Activated naive CD4-positive, alpha-beta T cell treated with anti-CD3 and anti-CD28 coated beads, Interleukin-2, amount 10 ng/mL, durations not matched to agents 7 days and 5 days (primary cell): ENCODE data around the gene IMPA2.
A peak's percentile ranks its signal among the peaks of the same experiment; 100 is the strongest.
"Not testable (repeated sequence)": the region's sequence is repeated elsewhere in the genome, so short reads cannot be mapped to it uniquely, and the experiment has no call there.

Experiments used
- CTCF ChIA-PET: fragments of 350-600 bp; sonication (Branson Sonifier 250); formaldehyde crosslinking; loops from one replicate; lab custom pipeline; 2021; ENCODE audit warnings: antibody characterized with exemption; lab: Charles Lee
- DNase-seq: peaks from one replicate; pipeline ENCODE4 v3.0.0-alpha.2; 2020
- H3K27ac Mint-ChIP-seq: one replicate; pipeline ENCODE4 v1.8.0; 2021; ENCODE audit warnings: mild to moderate bottlenecking, moderate library complexity, mixed read lengths
- H3K27me3 Mint-ChIP-seq: one replicate; pipeline ENCODE4 v1.8.0; 2021; ENCODE audit warnings: mild to moderate bottlenecking, mixed read lengths
- H3K36me3 Mint-ChIP-seq: one replicate; pipeline ENCODE4 v1.8.0; 2021; ENCODE audit warnings: mixed read lengths
- H3K4me1 Mint-ChIP-seq: one replicate; pipeline ENCODE4 v1.8.0; 2021; ENCODE audit warnings: mixed read lengths
- H3K4me3 Mint-ChIP-seq: one replicate; pipeline ENCODE4 v1.8.0; 2021; ENCODE audit warnings: mild to moderate bottlenecking, moderate library complexity, mixed read lengths
- H3K9me3 Mint-ChIP-seq: one replicate; pipeline ENCODE4 v1.8.0; 2021; ENCODE audit warnings: mixed read lengths

IMPA2 gene

DNA sequence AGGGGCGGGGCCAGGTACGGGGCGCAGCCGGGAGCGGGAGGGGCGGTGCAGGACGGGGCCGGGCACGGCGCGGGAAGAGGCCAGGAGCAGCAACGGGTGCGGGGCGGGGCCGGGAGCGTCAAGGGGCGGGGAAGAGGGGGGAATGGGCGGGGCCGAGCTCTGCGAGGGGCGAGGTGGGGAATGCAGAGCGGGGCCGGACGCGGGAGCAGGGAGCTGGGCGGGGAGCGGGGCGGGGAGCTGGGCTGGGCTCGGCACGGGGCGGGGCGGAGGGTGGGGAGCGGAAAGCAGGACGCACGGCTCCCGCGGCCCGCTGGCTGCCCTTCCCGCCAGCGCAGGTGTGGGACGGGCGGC, at the start of gene IMPA2:
Gene IMPA2, plus strand, starts transcription at position 316 of the 351 bp plus-strand sequence. CDS start 163 bp downstream, outside the sequence.
- DNase-seq, result no peak
- peak within 1 kb of the TSS; percentile 83 for H3K27ac Mint-ChIP-seq
- peaks cover 25% of the 10 kb centered on the region for H3K4me1 Mint-ChIP-seq
- H3K9me3 Mint-ChIP-seq, result no peaks in the 10 kb centered on the region
- peaks cover 22% of the 10 kb centered on the region for H3K27me3 Mint-ChIP-seq
- no peaks in the 10 kb centered on the region for H3K36me3 Mint-ChIP-seq
- CTCF ChIA-PET, result interaction anchor here (0.8 to 1.6 kb wide), 4 partner anchors 14 to 131 kb away, joined by 3 to 14 read pairs (median 4); no protein-coding TSS in a partner anchor
- H3K4me3 Mint-ChIP-seq, result peak within 1 kb of the TSS; percentile 87

DNA sequence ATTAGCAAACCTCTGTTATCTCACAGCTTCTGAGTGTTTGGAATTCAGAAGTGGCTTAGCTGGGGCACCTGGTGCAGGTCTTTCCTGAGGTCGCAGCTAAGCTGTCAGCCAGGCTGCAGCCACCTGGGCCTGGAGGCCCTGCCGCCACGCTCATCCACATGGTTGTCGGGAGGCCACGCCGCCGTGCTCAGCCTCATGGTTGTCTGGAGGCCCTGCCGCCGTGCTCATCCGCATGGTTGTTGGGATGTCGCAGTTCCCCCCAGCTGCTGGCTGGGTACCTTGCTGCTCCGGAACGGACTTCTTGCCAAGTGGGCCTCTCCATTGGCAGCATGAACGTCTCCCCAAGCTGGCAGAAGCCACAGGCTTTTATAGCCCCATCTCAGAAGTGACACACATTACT, 48.9 kb upstream of the IMPA2 start:
- Mint-ChIP-seq H3K27ac (no peak overlapping the region), H3K9me3 (no peaks in the 10 kb centered on the region), H3K27me3 (peaks cover 15% of the 10 kb centered on the region), H3K4me1 (no peaks in the 10 kb centered on the region), H3K36me3 (no peaks in the 10 kb centered on the region), H3K4me3 (no peak overlapping the region)
- no peak for DNase-seq
- CTCF ChIA-PET, result interaction anchor here (1.1 kb wide), 1 partner anchor 63 kb away, joined by 4 read pairs; no protein-coding TSS in a partner anchor

DNA sequence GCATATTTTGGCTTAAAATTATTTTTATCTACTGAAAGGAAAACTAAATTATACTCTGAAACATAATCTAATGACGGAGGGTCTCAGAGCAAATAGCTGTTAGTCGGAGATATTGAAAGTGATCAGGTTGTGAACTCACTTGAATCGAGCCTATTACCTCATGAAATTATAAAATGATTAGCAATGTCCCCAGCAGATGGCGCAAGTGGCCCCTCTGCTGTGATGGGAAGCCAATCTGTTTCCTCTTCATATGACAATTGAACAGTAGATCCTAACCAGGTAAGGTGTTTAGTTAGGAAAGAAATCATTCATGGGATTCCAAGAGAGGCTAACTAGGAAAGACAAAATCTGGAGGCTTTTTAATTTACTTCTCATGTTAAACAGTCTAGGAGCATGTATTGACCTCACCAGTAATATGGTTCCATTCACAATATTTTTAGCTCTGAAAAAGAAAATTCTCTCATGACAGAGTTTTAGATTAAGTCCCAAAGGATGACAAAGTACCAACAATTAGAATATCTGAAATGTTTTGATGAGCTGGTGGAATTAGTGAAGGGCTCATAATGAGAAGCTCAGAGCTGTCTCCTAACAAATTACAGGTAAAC, 43.3 kb upstream of the IMPA2 start:
- no peak overlapping the region for H3K27ac Mint-ChIP-seq
- H3K36me3 Mint-ChIP-seq, result no peaks in the 10 kb centered on the region
- H3K9me3 Mint-ChIP-seq, result no peaks in the 10 kb centered on the region
- peaks cover 11% of the 10 kb centered on the region for H3K27me3 Mint-ChIP-seq
- peak; percentile 85 for DNase-seq
- no peak overlapping the region for H3K4me3 Mint-ChIP-seq
- no peaks in the 10 kb centered on the region for H3K4me1 Mint-ChIP-seq
- CTCF ChIA-PET, result interaction anchor here (0.6 to 8.4 kb wide), 23 partner anchors 8 to 300 kb away, joined by 3 to 272 read pairs (median 5); partner anchors contain the start of genes IMPA2 and MPPE1

DNA sequence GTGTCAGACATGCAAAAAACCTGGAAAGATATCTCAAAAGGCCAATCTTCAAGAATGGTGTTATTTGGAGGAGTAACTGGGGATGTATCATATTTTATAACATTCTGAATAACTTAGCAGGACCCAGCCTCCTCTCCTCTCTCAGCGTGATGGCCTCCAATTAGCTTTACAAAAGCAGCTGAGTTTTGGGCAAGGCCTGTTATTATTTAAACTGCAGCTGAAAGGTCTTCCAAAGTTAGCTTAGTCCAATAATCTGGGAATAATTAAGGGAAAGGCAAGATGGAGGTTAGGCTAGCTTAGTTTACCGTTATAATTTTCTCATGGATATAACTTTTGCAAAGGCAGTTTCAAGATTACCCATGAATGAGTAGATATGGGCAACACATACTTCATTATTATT, 40.4 kb upstream of the IMPA2 start:
- Mint-ChIP-seq H3K4me3 (no peak overlapping the region), H3K4me1 (peaks cover 8% of the 10 kb centered on the region)
- CTCF ChIA-PET, result interaction anchor here (0.6 to 8.4 kb wide), 4 partner anchors 41 to 99 kb away, joined by 3 to 272 read pairs (median 34); no protein-coding TSS in a partner anchor

DNA sequence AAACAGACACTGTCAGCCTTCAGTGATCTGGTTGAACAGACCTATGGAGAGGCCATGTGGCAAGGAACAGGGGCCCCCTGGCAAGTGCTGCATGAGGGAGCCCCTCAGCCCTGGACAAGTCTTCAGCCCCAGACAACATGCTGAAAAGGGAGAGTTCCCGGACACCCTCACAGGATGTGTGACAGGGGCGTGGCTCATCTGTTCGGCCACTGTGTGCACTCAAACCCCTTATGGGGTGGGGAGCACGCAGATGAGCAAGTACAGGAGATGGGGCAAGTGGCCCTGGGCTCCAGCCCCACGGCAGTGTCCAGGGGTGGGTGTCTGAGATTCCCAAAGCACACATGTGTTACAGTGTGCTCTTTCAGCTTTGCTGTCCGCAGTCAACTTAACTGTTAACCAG, 37.8 kb upstream of the IMPA2 start:
- Mint-ChIP-seq H3K4me3 (no peak overlapping the region), H3K36me3 (no peaks in the 10 kb centered on the region), H3K9me3 (no peaks in the 10 kb centered on the region), H3K27me3 (no peaks in the 10 kb centered on the region), H3K4me1 (peaks cover 21% of the 10 kb centered on the region), H3K27ac (no peak overlapping the region)
- no peak for DNase-seq
- CTCF ChIA-PET, result interaction anchor here (8.4 kb wide), 1 partner anchor 51 kb away, joined by 272 read pairs; no protein-coding TSS in a partner anchor

More for the DNA sequence above, 40.4 kb upstream of the IMPA2 start:
- no peak overlapping the region for H3K27ac Mint-ChIP-seq
- peaks cover 11% of the 10 kb centered on the region for H3K27me3 Mint-ChIP-seq
- no peak for DNase-seq
- H3K9me3 Mint-ChIP-seq, result no peaks in the 10 kb centered on the region
- no peaks in the 10 kb centered on the region for H3K36me3 Mint-ChIP-seq

DNA sequence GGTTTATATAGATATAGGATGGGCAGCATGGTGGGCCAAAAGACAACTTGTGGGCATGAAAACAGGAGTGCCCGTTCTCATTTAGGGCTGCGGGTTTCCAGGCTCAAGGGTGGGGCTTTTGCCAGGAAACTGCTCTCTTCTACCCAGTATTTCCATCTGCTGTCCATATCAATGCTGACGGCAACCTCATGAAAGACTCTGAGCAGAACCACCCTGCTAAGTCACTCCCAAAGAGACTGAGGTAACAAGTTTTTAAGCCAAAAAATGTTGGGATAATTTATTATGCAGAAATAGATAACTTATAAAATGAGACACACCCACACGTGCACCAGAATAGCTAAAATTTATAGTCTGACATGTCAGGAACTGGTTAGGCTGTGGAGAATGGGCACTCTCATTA, 37.1 kb upstream of the IMPA2 start:
- Mint-ChIP-seq H3K9me3 (no peaks in the 10 kb centered on the region), H3K36me3 (no peaks in the 10 kb centered on the region), H3K27ac (no peak overlapping the region), H3K27me3 (no peaks in the 10 kb centered on the region), H3K4me3 (no peak overlapping the region), H3K4me1 (peaks cover 21% of the 10 kb centered on the region)
- CTCF ChIA-PET, result interaction anchor here (1.2 to 1.8 kb wide), 2 partner anchors 49 to 51 kb away, joined by 3 to 9 read pairs; no protein-coding TSS in a partner anchor
- no peak for DNase-seq

DNA sequence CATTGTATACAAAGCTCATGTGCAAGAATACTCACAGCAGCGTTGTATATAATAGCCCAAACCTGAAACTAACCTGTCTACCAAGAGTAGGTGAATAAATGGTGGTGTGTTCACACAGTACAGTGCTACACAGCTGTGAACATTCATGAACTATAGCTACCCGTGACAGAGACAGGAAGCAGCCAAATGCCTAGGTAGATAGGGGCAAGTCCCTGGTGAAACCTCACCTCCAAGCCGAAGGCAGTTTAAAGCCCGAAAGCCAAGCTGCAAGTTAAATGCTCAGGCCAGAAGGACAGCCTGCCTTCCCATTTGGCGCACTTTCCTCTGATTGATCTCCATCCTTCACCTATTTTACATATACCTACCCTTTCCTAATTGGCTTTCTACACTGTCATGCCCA, 36.5 kb upstream of the IMPA2 start:
- H3K4me3 Mint-ChIP-seq, result no peak overlapping the region
- no peaks in the 10 kb centered on the region for H3K9me3 Mint-ChIP-seq
- H3K36me3 Mint-ChIP-seq, result no peaks in the 10 kb centered on the region
- H3K27ac Mint-ChIP-seq, result no peak overlapping the region
- no peak for DNase-seq
- CTCF ChIA-PET, result interaction anchor here (1.0 to 1.8 kb wide), 3 partner anchors 36 to 51 kb away, joined by 3 to 9 read pairs (median 3); partner anchors contain the start of gene IMPA2
- H3K4me1 Mint-ChIP-seq, result peaks cover 21% of the 10 kb centered on the region
- no peaks in the 10 kb centered on the region for H3K27me3 Mint-ChIP-seq

DNA sequence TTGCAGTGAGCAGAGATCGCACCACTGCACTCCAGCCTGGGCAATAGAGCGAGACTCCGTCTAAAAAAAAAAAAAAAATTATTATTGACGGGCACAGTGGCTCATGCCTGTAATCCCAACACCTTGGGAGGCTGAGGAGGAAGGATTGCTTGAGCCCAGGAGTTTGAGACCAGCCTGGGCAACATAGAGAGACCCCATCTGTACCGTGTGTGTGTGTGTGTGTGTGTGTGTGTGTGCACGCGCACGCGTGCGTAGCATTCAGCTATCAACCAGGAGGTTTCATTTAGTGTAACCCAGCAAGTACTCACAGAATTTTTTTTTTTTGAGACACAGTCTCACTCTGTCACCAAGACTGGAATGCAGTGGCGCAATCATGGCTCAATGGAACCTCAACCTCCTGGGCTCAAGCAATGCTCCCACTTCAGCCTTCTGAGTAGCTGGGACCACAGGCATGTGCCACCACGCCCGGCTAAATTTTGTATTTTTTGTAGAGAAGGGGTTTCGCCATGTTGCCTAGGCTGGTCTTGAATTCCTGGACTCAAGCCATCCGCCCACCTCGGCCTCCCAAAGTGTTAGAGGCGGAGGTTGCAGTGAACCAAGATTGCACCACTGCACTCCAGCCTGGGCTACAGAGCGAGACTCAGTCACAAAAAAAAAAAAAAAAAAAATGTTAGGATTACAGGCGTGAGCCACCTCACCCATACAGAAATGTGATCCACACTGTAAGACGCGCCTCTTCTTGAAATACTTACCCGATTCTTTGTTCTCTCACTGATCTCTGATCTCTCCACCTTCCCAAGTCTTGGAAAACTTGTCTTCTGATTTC, 35.3 kb upstream of the IMPA2 start:
- H3K9me3 Mint-ChIP-seq, H3K27ac Mint-ChIP-seq, DNase-seq, H3K36me3 Mint-ChIP-seq, H3K4me3 Mint-ChIP-seq, H3K27me3 Mint-ChIP-seq: not testable (repeated sequence)
- CTCF ChIA-PET, result interaction anchor here (1.0 to 1.8 kb wide), 2 partner anchors 35 to 47 kb away, joined by 3 to 9 read pairs; partner anchors contain the start of gene IMPA2
- H3K4me1 Mint-ChIP-seq, result peaks cover 21% of the 10 kb centered on the region

DNA sequence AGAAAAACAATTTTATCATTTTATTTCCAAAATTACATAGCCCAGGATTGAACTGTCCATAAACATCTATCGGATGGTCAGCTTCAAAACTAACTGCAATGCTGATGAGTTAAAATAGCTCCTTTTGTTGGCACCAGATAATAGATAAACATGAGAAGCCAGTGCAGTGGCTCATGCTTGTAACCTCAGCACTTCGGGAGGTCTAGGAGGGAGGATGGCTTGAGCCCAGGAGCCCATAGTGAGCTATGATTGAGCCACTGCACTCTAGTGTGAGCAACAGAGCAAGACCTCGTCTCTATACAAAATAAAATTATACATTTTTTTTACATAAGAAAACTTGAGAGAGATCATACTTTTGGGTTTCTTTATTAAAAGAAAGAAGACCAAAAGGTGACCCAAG, 34.6 kb upstream of the IMPA2 start:
- H3K4me1 Mint-ChIP-seq, result peaks cover 21% of the 10 kb centered on the region
- no peaks in the 10 kb centered on the region for H3K36me3 Mint-ChIP-seq
- CTCF ChIA-PET, result interaction anchor here (1.3 to 1.4 kb wide), 2 partner anchors 9 to 49 kb away, joined by 5 to 7 read pairs; no protein-coding TSS in a partner anchor
- DNase-seq, result no peak
- no peak overlapping the region for H3K27ac Mint-ChIP-seq
- H3K9me3 Mint-ChIP-seq, result no peaks in the 10 kb centered on the region
- no peak overlapping the region for H3K4me3 Mint-ChIP-seq
- no peaks in the 10 kb centered on the region for H3K27me3 Mint-ChIP-seq

DNA sequence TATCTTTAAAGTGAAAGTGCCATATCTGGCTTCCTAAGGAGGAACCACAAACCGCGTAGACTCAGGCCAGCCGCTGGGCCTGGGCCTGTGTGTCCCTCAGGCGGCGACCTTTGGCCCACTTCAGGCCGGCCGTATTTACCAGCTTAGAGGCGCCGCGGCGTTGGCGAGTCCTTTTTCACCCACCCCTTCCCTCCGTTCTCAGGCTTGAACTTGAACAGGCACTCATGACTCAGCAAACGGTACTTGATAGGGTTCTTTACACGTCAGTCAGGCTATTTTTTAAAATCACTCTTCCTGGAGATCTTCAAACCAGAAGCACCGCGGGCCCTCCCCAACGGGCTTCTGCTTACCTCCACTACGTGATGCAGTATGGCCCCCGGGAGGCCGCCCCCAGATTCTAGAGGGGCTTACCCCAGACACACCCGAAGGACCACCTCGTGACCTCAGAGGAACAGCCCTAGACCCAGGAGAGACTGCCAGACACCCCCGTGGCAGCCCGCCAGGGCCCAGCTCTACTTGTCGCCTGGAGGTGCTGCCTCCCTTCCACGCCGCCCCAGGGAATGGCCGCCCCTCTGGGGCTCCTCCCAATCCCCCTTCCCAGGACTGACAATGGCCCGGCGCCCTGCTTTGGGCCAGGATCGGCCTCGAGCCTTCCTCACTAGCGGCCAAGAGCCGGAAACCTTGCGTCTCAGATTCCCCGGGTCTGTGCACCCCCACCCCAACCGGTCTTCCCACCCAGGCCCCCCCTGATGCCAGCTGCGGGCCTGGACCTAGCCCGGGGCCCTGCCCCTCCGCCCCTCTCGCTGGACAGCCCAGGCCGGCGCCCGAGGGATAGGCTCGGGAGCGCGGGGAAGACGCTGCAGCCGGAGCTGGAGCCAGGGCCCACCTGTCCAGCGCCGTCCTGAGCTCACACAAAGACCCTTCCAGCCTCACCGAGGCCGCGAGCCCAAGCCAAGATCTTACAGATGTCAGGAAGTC, 33.8 kb upstream of the IMPA2 start:
- Mint-ChIP-seq H3K27ac (peak overlapping the region; percentile 51), H3K27me3 (no peaks in the 10 kb centered on the region), H3K4me1 (peaks cover 21% of the 10 kb centered on the region), H3K9me3 (no peaks in the 10 kb centered on the region), H3K36me3 (no peaks in the 10 kb centered on the region), H3K4me3 (peak overlapping the region; percentile 60)
- peak; percentile 59 for DNase-seq
- CTCF ChIA-PET, result interaction anchor here (1.3 to 1.4 kb wide), 2 partner anchors 9 to 49 kb away, joined by 5 to 7 read pairs; no protein-coding TSS in a partner anchor

DNA sequence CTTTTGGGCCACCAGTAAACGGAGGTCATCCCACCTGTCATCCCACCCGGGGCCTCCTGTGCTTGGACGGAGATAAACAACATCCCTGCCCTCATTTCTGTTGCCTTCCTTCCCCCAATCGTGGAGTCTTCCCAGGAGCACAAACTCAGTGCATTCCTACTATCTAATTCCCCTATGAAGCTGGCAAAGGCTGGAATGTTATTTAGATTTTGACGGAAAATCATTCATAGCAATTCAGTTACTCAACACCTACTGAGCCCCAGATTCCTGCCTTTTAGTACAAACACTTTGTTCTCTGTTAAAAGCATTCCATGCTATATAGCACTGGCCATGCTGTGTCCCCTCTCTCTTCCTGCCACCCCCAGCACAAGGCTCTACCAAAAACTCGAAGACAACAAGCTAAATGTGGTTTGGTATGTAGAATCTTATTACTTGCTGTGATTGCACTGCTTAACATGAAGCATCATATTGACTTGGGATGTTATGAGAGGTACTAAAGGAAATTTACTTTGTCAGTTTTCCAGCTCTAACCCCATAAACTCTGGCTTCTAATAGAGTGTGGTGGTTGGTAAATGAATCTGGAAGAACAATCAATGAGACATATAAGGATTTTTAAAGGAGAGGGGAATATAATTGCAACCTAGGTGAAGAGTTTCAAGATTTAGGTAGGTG, 32.3 kb upstream of the IMPA2 start:
- CTCF ChIA-PET, result interaction anchor here (2.6 kb wide), 1 partner anchor 11 kb away, joined by 10 read pairs; no protein-coding TSS in a partner anchor
- H3K27ac Mint-ChIP-seq, result no peak overlapping the region
- peaks cover 15% of the 10 kb centered on the region for H3K4me1 Mint-ChIP-seq
- H3K27me3 Mint-ChIP-seq, result no peaks in the 10 kb centered on the region
- no peaks in the 10 kb centered on the region for H3K9me3 Mint-ChIP-seq
- no peak overlapping the region for H3K4me3 Mint-ChIP-seq
- no peaks in the 10 kb centered on the region for H3K36me3 Mint-ChIP-seq
- DNase-seq, result no peak

DNA sequence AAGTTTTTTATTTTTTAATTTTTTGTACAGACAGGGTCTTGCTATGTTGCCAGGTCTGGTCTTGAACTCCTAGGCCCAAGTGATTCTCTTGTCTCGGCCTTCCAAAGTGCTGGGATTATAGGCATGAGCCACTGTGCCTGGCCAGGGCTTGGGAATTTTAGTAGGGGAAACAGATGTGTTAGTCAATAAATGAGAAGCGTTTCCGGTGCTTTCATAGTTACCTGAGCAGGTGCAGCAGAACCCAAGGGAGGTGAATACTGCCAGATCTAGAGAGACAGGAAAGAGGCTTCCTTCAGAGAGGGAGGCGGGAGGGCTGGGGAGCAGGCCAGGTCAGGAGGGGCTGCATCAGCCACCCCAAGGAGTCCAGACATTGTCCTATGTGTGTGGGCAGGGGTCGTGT, 30.5 kb upstream of the IMPA2 start:
- Mint-ChIP-seq H3K4me1 (peaks cover 15% of the 10 kb centered on the region), H3K4me3 (no peak overlapping the region), H3K9me3 (no peaks in the 10 kb centered on the region), H3K27me3 (no peaks in the 10 kb centered on the region), H3K27ac (no peak overlapping the region), H3K36me3 (no peaks in the 10 kb centered on the region)
- no peak for DNase-seq
- CTCF ChIA-PET, result interaction anchor here (0.7 to 2.6 kb wide), 3 partner anchors 13 to 45 kb away, joined by 3 to 10 read pairs (median 4); no protein-coding TSS in a partner anchor

DNA sequence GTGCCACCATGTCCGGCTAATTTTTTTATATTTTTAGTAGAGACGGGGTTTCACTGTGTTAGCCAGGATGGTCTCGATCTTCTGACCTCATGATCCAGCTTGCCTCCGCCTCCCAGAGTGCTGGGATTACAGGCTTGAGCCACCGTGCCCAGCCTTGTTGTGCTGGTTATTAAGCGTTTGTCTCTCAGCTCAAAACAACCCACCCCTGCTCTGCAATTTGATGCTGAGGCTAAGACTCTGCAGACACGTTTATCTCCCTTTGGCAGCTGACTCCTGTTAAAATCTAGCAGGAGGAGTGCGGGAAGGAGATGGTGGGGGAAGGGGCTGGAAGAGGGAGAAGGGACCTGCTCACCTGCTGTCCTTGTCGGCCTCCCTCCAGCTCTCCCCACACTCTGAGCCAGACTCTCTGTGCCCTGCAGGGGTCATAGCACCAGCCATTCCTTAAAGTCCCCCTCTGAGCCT, 29.9 kb upstream of the IMPA2 start:
- Mint-ChIP-seq H3K9me3 (peaks cover 1% of the 10 kb centered on the region), H3K4me3 (no peak overlapping the region), H3K4me1 (peaks cover 15% of the 10 kb centered on the region), H3K36me3 (no peaks in the 10 kb centered on the region), H3K27ac (no peak overlapping the region), H3K27me3 (no peaks in the 10 kb centered on the region)
- CTCF ChIA-PET, result interaction anchor here (0.7 kb wide), 1 partner anchor 12 kb away, joined by 4 read pairs; no protein-coding TSS in a partner anchor
- DNase-seq, result no peak
